ENCODE measurements around the gene HK2. TPM values are rescaled to one million over a fixed set of nuclear protein-coding genes. Genes with fewer than 3 reads are reported as not detected.

HK2 gene
- total RNA-seq, 1 donor from 2014 or later: 46.7 TPM

DNA sequence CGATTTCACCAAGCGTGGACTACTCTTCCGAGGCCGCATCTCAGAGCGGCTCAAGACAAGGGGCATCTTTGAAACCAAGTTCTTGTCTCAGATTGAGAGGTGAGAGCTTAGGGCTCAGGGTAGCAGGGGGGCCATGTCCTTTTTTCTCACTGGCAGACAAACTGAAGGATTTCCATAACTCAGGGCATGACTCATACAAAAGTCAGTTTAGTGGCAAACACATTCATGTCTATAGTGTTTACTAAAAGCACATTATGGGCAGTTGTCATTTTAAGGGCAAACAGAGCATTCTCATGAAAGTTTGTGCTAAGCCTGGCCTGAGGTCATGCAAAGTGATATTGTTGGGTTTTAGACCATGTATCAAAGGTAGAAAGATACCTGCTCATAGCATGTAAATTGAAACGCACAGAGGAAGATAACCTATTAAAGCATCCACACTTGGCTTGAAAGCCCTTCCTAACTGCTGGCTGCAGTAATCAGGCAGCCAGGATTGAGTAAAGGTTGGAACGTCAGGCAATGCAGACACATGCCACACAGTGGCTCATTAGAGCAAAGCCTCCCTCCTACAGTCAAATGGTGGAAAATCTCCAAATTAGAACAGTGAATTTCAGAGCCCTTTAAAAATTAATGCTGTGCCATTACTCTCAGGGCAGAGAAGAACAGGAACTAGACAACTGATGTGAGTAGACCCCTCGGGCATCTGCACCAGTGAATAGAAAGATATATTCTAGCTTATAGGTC is 54.2 kb downstream of the HK2 start:
- H3K9me3 Mint-ChIP-seq (ENCODE audit: unreplicated experiment): peaks cover 1% of the 10 kb centered on the region
- H3K4me3 Mint-ChIP-seq (ENCODE audit: unreplicated experiment): no peak overlapping the region
- H3K27ac Mint-ChIP-seq (ENCODE audit: unreplicated experiment): peak overlapping the region; percentile 60
- H3K27me3 Mint-ChIP-seq (ENCODE audit: low read depth, unreplicated experiment): no peaks in the 10 kb centered on the region
- DNase-seq (ENCODE audit: low read depth) (no peak), FAIRE-seq (no peak)
- no peaks in the 10 kb centered on the region for H3K27me3 ChIP-seq (ENCODE audit: insufficient read depth, low read length)
- H3K9ac ChIP-seq (ENCODE audit: low read length): no peak overlapping the region
- H3K4me1 Mint-ChIP-seq (ENCODE audit: low read depth, unreplicated experiment): peaks cover 27% of the 10 kb centered on the region
- H3K4me2 ChIP-seq (ENCODE audit: low read length): peak overlapping the region; percentile 13
- H3K36me3 ChIP-seq (ENCODE audit: insufficient read depth, low read length): peaks cover 8% of the 10 kb centered on the region
- no peaks in the 10 kb centered on the region for H3K9me3 ChIP-seq (ENCODE audit: insufficient read depth, low read depth, low read length)
- no peaks in the 10 kb centered on the region for H3K79me2 ChIP-seq (ENCODE audit: insufficient read depth, low read length)
- peaks cover 15% of the 10 kb centered on the region for H3K4me1 ChIP-seq (ENCODE audit: insufficient read depth, low read length)
- H4K20me1 ChIP-seq (ENCODE audit: insufficient read depth, low read length): no peaks in the 10 kb centered on the region
- no peak for TF ChIP-seq EZH2 (IDR thresholded peaks at IDR 0.05; ENCODE audit: insufficient read depth, low read length)
- TF ChIP-seq, protein P1, sequence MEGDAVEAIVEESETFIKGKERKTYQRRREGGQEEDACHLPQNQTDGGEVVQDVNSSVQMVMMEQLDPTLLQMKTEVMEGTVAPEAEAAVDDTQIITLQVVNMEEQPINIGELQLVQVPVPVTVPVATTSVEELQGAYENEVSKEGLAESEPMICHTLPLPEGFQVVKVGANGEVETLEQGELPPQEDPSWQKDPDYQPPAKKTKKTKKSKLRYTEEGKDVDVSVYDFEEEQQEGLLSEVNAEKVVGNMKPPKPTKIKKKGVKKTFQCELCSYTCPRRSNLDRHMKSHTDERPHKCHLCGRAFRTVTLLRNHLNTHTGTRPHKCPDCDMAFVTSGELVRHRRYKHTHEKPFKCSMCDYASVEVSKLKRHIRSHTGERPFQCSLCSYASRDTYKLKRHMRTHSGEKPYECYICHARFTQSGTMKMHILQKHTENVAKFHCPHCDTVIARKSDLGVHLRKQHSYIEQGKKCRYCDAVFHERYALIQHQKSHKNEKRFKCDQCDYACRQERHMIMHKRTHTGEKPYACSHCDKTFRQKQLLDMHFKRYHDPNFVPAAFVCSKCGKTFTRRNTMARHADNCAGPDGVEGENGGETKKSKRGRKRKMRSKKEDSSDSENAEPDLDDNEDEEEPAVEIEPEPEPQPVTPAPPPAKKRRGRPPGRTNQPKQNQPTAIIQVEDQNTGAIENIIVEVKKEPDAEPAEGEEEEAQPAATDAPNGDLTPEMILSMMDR (IDR thresholded peaks at IDR 0.05; ENCODE audit: insufficient read depth, low read depth, low read length): no peak
- no peak overlapping the region for H3K27ac ChIP-seq (ENCODE audit: low read depth, low read length)
- no peak overlapping the region for H2AFZ ChIP-seq (ENCODE audit: low read depth, low read length)
- no peak overlapping the region for H3K4me3 ChIP-seq (ENCODE audit: insufficient read depth, low read depth, low read length)
- H3K36me3 Mint-ChIP-seq (ENCODE audit: low read depth, unreplicated experiment): peaks cover 50% of the 10 kb centered on the region

- Mint-ChIP-seq H3K27ac (ENCODE audit: unreplicated experiment) (peak overlapping the region; percentile 63), H3K9me3 (ENCODE audit: unreplicated experiment) (peaks cover 1% of the 10 kb centered on the region), H3K36me3 (ENCODE audit: low read depth, unreplicated experiment) (peaks cover 48% of the 10 kb centered on the region), H3K27me3 (ENCODE audit: low read depth, unreplicated experiment) (no peaks in the 10 kb centered on the region), H3K4me3 (ENCODE audit: unreplicated experiment) (no peak overlapping the region), H3K4me1 (ENCODE audit: low read depth, unreplicated experiment) (peaks cover 37% of the 10 kb centered on the region)
- peaks cover 7% of the 10 kb centered on the region for H3K36me3 ChIP-seq (ENCODE audit: insufficient read depth, low read length)
- DNase-seq (ENCODE audit: low read depth) (no peak), FAIRE-seq (no peak)
- no peak overlapping the region for H2AFZ ChIP-seq (ENCODE audit: low read depth, low read length)
- H4K20me1 ChIP-seq (ENCODE audit: insufficient read depth, low read length): no peaks in the 10 kb centered on the region
- no peaks in the 10 kb centered on the region for H3K27me3 ChIP-seq (ENCODE audit: insufficient read depth, low read length)
- no peaks in the 10 kb centered on the region for H3K9me3 ChIP-seq (ENCODE audit: insufficient read depth, low read depth, low read length)
- H3K27ac ChIP-seq (ENCODE audit: low read depth, low read length): no peak overlapping the region
- TF ChIP-seq EZH2 (IDR thresholded peaks at IDR 0.05; ENCODE audit: insufficient read depth, low read length): no peak
- TF ChIP-seq, protein P1 (IDR thresholded peaks at IDR 0.05; ENCODE audit: insufficient read depth, low read depth, low read length): no peak
- H3K79me2 ChIP-seq (ENCODE audit: insufficient read depth, low read length): no peaks in the 10 kb centered on the region
- peaks cover 24% of the 10 kb centered on the region for H3K4me1 ChIP-seq (ENCODE audit: insufficient read depth, low read length)
- H3K4me3 ChIP-seq (ENCODE audit: insufficient read depth, low read depth, low read length): no peak overlapping the region
- no peak overlapping the region for H3K9ac ChIP-seq (ENCODE audit: low read length)
- no peak overlapping the region for H3K4me2 ChIP-seq (ENCODE audit: low read length)
Measured at GRCh38 chr2:74889159-74889558, 55.2 kb downstream of the HK2 start.

DNA sequence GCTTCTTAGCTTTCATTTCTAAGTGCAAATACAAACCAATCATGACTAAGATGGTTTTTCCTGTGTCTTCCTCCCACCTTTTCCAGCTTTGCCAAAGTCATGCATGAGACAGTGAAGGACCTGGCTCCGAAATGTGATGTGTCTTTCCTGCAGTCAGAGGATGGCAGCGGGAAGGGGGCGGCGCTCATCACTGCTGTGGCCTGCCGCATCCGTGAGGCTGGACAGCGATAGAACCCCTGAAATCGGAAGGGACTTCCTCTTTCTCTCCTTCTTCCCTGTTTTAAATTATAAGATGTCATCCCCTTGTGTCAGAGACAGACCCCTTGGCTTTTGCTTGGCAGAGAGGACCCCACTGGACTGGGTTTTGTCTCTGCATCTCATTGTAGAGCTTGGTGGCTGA is 56.8 kb downstream of the HK2 start:
- Histone ChIP-seq H4K20me1 (ENCODE audit: insufficient read depth, low read length) (no peaks in the 10 kb centered on the region), H3K27ac (ENCODE audit: low read depth, low read length) (no peak overlapping the region), H3K27me3 (ENCODE audit: insufficient read depth, low read length) (no peaks in the 10 kb centered on the region), H3K9ac (ENCODE audit: low read length) (no peak overlapping the region), H3K4me3 (ENCODE audit: insufficient read depth, low read depth, low read length) (no peak overlapping the region), H3K36me3 (ENCODE audit: insufficient read depth, low read length) (peaks cover 7% of the 10 kb centered on the region), H3K9me3 (ENCODE audit: insufficient read depth, low read depth, low read length) (no peaks in the 10 kb centered on the region), H2AFZ (ENCODE audit: low read depth, low read length) (no peak overlapping the region), H3K4me2 (ENCODE audit: low read length) (no peak overlapping the region), H3K4me1 (ENCODE audit: insufficient read depth, low read length) (peaks cover 32% of the 10 kb centered on the region), H3K79me2 (ENCODE audit: insufficient read depth, low read length) (no peaks in the 10 kb centered on the region)
- DNase-seq (ENCODE audit: low read depth) (no peak), FAIRE-seq (no peak)
- Mint-ChIP-seq H3K36me3 (ENCODE audit: low read depth, unreplicated experiment) (peaks cover 43% of the 10 kb centered on the region), H3K27ac (ENCODE audit: unreplicated experiment) (no peak overlapping the region), H3K27me3 (ENCODE audit: low read depth, unreplicated experiment) (no peaks in the 10 kb centered on the region), H3K4me3 (ENCODE audit: unreplicated experiment) (no peak overlapping the region), H3K9me3 (ENCODE audit: unreplicated experiment) (peaks cover 3% of the 10 kb centered on the region), H3K4me1 (ENCODE audit: low read depth, unreplicated experiment) (peaks cover 49% of the 10 kb centered on the region)
- TF ChIP-seq, protein P1 (IDR thresholded peaks at IDR 0.05; ENCODE audit: insufficient read depth, low read depth, low read length): no peak
- TF ChIP-seq EZH2 (IDR thresholded peaks at IDR 0.05; ENCODE audit: insufficient read depth, low read length): no peak
